ENCODE measurements around the gene ADGRD1.

The ADGRD1 gene

DNA sequence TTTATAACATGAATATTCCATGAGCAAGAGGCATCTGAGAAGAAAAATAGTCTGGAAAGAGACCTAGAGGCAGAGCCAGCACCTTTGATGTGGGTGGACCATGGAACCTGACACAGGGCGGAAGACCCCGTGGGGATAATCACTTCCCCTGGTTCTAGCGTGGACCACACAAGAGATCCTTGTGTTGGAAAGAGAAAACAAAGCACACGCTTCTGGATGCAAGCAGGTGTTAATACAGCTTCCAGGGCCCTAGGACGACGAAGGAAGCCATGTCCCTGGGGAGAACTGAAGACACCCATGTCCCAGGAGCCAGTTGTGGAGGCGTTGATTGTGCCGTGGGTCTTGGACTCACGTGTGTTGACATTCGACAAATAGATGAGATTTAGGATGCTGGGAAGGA lies 102.9 kb downstream of the ADGRD1 start:
- Mint-ChIP-seq H3K9me3 (no peaks in the 10 kb centered on the region), H3K4me1 (peaks cover 12% of the 10 kb centered on the region), H3K36me3 (ENCODE audit: low read depth) (no peaks in the 10 kb centered on the region), H3K4me3 (no peak overlapping the region), H3K27ac (no peak overlapping the region), H3K27me3 (peaks cover 18% of the 10 kb centered on the region)
- DNase-seq: no peak
- no peak for ATAC-seq

DNA sequence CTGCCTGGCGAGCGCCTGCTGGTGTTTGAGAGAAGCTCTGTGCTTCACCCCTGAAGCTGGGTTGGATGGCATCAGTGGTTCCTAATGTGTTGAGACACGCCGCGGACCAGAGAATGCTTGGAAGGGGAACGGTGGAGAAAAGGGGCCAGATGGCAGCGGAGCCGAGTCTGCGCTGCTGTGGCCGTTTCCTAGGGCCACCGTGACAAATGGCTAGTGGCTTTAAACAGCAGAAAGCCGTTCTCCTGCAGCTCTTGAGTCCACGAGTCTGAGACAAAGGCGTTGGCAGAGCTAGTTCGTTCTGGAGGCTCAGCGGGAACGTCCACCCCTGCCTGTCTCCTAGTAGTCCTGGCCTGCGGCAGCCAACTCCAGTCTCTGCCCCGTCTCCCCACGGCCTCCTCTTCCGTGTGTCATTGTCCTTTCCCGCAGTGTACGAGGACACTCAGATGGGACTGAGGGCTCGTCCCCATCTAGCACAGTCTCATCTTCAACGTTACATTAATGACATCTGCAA lies 103.6 kb downstream of the ADGRD1 start:
- ATAC-seq (no peak), DNase-seq (no peak)
- H3K4me3 Mint-ChIP-seq: no peak overlapping the region
- H3K36me3 Mint-ChIP-seq (ENCODE audit: low read depth): no peaks in the 10 kb centered on the region
- H3K27ac Mint-ChIP-seq: no peak overlapping the region
- peaks cover 12% of the 10 kb centered on the region for H3K4me1 Mint-ChIP-seq
- H3K27me3 Mint-ChIP-seq: peaks cover 18% of the 10 kb centered on the region
- H3K9me3 Mint-ChIP-seq: no peaks in the 10 kb centered on the region

DNA sequence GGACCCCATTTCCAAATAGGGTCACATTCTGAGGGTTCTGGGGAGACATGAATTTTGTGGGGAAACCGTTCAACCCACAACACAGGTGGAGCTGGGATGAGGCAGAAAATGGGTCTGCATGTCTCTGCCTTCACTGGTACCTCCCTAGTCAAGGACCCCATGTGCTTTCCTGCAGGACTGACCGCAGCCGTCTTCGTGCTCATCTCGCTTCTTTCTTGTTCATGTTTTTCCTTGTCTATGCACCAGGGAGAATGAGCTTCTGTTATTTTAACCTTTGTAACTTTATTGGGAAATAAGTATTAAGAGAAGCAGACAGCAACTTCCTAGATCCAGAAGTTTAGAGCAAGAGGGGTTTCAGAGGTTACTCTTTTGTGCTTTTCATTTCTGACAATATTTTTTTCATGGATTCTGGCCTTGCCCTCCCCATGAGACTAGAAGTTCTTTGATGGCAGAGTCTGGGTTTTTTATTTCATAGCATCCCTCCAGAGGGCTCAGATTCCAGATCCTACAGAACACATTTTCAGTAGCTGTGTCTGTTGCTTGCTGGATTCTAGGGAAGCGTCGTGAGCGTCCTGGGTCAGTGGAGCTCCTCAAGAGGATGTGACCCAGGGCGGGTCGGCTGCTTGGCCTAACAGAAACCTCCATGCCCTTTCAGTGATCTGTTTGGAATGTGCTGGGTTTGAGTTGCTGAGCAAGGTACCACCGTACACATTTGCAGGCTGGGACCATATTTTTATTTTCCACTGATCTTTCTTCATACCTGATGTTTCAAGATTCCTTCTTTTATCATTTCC lies 104.2 kb downstream of the ADGRD1 start:
- Mint-ChIP-seq H3K27ac (no peak overlapping the region), H3K4me3 (no peak overlapping the region), H3K36me3 (ENCODE audit: low read depth) (no peaks in the 10 kb centered on the region), H3K9me3 (no peaks in the 10 kb centered on the region), H3K27me3 (peaks cover 18% of the 10 kb centered on the region), H3K4me1 (peaks cover 12% of the 10 kb centered on the region)
- DNase-seq: no peak
- no peak for ATAC-seq

DNA sequence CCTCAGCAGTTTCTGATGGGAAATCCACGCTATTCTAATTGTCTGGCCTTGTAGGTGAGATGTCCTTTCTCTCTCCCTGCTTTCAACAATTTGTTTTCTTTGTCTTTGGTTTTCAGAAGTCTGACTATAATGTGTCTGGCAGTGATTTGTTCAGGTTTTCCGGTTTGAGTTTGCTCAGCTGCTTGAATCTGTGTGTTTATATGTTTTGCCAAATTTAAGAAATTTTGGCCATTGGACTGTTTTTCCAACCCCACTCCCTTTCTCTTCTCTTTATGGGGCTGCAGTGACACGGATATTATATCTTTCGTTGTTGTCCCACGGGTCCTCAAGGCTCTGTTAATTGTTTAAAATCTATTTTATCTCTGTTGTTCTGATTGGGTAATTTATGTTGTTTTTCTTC lies 105.0 kb downstream of the ADGRD1 start:
- ATAC-seq: no peak
- Mint-ChIP-seq H3K36me3 (ENCODE audit: low read depth) (no peaks in the 10 kb centered on the region), H3K27ac (no peak overlapping the region), H3K9me3 (no peaks in the 10 kb centered on the region), H3K4me3 (no peak overlapping the region), H3K27me3 (peaks cover 20% of the 10 kb centered on the region), H3K4me1 (peaks cover 12% of the 10 kb centered on the region)
- DNase-seq: no peak

DNA sequence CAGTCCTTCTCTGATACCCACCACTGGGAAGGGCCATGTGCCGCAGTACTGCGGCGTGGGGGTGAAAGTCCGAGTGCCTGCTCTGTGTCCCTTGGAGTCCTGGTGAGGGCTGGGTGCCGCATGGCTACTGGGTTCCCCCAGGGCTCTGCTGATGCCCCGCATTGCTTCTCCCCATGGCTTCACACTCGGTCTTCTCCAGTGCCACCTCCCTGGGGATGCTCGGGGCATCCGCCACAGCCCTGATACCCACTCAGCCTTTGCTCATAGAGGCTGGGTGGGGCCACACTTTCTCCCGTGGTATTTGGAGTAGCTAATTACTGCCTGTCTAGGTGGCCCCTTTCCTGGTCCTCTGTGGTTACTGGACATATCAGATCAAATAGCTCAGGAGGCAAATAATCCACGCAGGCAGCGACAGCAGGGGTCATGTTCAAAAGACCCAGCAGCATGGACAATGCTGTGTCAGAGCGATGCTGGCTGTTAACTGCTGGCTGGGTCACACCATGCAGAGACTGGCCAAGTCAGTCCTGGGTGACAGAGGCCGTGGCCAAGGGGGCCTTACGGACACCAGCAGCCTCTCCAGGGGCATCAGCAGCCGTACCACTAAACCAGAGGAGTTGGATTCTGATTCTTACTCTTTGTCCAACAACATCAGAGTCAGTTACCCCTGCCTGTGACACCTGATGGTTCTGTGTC lies 106.5 kb downstream of the ADGRD1 start:
- DNase-seq: no peak
- Mint-ChIP-seq H3K36me3 (ENCODE audit: low read depth) (no peaks in the 10 kb centered on the region), H3K9me3 (no peaks in the 10 kb centered on the region), H3K4me3 (no peak overlapping the region), H3K27me3 (peaks cover 21% of the 10 kb centered on the region), H3K27ac (no peak overlapping the region), H3K4me1 (peaks cover 12% of the 10 kb centered on the region)
- no peak for ATAC-seq

DNA sequence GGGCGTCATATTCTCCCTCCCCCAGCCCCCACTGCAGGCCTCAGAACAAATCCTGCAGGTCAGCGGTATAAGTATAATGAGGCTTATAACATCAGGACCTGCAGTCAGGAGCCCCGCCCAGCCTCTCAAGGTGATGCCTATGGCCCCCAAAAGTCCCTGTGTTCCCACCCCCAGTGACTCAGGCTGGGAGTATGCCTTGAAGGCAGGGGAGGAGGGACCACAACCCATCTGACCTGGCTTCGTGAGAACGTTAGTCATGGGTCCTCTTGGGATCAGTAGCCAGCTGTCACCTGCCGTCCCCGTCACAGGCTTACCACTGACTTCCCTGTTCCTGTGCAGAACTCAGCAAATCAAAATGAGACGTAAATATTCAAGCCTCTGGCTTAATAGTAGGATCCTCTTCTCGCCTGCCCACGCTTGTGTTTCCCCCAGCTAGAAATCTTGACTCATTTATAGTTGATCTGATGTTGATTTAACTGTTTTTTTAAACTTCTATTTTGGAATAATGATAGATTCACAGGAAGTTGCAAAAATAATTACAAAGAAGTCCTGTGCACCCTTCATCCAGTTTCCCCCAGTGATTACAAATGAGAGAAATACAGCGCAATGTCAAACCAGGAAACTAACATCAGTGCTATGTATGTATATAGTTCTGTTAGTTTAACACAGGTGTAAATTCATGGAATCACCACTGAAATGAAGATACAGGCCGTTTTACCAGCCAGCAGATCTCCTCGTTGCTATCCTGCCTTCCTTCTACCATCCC lies 107.5 kb downstream of the ADGRD1 start:
- peak; percentile 49 for ATAC-seq
- no peaks in the 10 kb centered on the region for H3K9me3 Mint-ChIP-seq

DNA sequence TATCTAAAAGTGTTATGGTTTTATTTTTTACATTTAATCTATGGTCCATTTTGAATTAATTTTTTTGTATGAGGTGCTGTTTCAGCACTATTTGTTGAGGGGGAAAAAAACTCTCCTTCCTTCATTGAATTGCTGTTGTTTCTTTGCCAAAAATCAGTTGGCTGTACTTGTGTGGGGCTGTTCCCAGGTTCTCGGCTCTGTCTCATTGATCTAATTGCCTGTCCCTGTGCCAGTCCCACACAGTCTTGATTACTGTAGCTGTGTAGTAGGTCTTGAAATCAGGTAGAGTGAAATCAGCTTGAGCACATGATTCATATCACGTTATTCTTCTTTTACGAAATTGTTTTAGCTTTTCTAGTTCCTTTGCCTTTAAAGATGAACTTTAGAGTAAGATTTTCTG lies 109.7 kb downstream of the ADGRD1 start:
- DNase-seq (no peak), ATAC-seq (no peak)
- no peaks in the 10 kb centered on the region for H3K9me3 Mint-ChIP-seq
- no peaks in the 10 kb centered on the region for H3K4me1 Mint-ChIP-seq
- H3K4me3 Mint-ChIP-seq: no peak overlapping the region
- no peaks in the 10 kb centered on the region for H3K36me3 Mint-ChIP-seq (ENCODE audit: low read depth)
- peaks cover 13% of the 10 kb centered on the region for H3K27me3 Mint-ChIP-seq
- no peak overlapping the region for H3K27ac Mint-ChIP-seq

More for the DNA sequence above, 107.5 kb downstream of the ADGRD1 start:
- no peak overlapping the region for H3K27ac Mint-ChIP-seq
- no peaks in the 10 kb centered on the region for H3K36me3 Mint-ChIP-seq (ENCODE audit: low read depth)
- peaks cover 19% of the 10 kb centered on the region for H3K27me3 Mint-ChIP-seq
- no peak overlapping the region for H3K4me3 Mint-ChIP-seq
- peaks cover 1% of the 10 kb centered on the region for H3K4me1 Mint-ChIP-seq
- peak; percentile 6 for DNase-seq

DNA sequence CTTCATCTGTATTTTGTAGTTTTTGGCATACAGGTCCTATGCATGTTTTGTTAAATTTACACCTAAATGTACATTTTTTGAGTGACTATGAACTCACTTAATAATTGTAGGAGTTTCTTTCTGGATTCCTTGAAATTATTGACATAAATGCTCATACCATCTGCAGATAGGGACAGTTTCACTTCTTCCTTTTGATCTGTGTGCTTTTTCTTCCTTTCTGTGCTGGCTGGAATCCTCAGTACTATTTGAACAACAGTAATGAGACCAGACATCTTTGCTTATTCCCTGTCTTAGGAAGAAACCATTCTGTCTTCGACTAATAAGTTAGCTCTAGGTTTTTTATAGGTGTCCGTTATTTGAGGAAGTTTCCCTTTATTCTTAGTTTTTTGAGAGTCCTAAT lies 110.3 kb downstream of the ADGRD1 start:
- Mint-ChIP-seq H3K4me3 (no peak overlapping the region), H3K27me3 (peaks cover 10% of the 10 kb centered on the region), H3K36me3 (ENCODE audit: low read depth) (no peaks in the 10 kb centered on the region), H3K4me1 (no peaks in the 10 kb centered on the region), H3K27ac (no peak overlapping the region), H3K9me3 (no peaks in the 10 kb centered on the region)
- ATAC-seq (no peak), DNase-seq (no peak)

DNA sequence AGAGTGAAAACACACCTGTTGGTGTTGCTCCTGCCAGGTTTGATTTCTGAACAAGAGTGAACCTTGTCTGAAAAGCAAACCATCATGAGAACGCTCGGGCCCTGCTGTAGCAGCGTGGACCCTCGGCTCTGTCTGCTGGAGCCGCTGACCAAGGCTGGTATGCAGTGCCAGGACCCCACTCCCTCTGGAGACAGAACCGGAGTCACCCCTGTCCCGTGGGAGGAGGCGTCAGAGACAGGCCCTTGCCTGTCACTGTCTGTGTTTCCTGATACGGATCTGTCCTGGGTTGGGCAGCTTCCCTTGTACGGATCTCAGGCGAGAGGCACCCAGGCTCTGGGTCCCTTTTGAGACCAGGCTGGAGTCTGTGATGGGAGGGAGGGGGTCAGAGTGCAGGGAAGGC lies 111.6 kb downstream of the ADGRD1 start:
- Mint-ChIP-seq H3K4me3 (no peak overlapping the region), H3K27me3 (peaks cover 10% of the 10 kb centered on the region), H3K9me3 (no peaks in the 10 kb centered on the region), H3K4me1 (no peaks in the 10 kb centered on the region), H3K27ac (no peak overlapping the region), H3K36me3 (ENCODE audit: low read depth) (no peaks in the 10 kb centered on the region)
- DNase-seq: no peak
- ATAC-seq: no peak

DNA sequence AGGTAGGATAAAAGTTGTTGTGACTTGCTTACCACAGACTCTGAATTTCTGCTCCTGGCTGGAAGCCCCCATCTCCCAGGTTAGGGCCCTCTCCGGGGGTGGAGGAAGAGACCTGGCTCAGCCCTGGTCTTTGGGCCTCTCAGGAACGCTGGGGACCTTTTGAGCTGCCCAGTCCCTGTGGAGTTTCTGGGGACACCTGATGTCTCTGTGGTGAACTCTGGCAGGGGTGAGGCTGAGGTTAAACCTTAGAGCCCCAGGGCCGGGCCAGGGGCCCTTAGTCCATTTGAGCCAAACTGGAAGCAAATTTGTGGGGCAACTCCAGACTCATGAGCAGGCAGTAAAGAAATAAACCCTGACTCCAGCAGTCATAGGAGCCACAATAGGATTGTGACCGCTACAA lies 112.1 kb downstream of the ADGRD1 start:
- Mint-ChIP-seq H3K27ac (no peak overlapping the region), H3K9me3 (no peaks in the 10 kb centered on the region), H3K27me3 (peaks cover 10% of the 10 kb centered on the region), H3K4me3 (no peak overlapping the region), H3K36me3 (ENCODE audit: low read depth) (no peaks in the 10 kb centered on the region), H3K4me1 (no peaks in the 10 kb centered on the region)
- ATAC-seq (no peak), DNase-seq (no peak)

DNA sequence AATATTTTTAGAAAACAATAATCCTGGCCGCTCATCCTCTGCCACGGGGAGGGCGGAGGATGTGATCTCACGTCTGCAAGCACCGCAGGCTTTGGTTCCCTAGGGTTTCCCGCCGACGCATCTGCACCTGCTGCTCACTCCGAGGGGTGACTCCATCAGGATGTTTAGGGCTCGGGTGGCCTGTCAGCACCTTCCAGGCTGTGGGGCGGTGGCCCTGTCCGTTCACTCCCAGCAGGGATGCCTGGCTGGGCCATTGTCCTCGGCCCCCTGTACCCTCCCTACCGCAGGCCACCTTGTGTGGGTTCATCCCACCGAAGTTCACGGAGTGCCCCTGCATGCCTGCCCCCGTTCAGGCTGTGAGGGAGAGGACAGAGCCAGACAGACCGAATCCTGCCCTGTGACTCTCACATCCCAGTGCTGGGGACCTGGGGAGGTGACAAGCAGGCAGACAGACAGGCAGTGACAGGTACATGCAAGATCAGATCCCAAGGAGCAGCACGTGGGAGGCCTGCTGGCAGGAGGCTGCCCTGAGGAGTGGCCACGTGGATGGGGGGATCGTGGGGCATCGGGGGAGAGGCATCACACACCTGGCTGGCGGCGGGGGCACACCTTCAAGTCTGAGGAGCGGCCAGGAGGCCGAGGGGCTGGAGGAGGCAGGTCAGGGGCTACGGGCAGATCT lies 112.6 kb downstream of the ADGRD1 start:
- ATAC-seq: peak; percentile 6
- H3K4me3 Mint-ChIP-seq: no peak overlapping the region
- no peaks in the 10 kb centered on the region for H3K9me3 Mint-ChIP-seq
- H3K36me3 Mint-ChIP-seq (ENCODE audit: low read depth): no peaks in the 10 kb centered on the region
- no peak overlapping the region for H3K27ac Mint-ChIP-seq
- DNase-seq: no peak
- peaks cover 10% of the 10 kb centered on the region for H3K27me3 Mint-ChIP-seq
- no peaks in the 10 kb centered on the region for H3K4me1 Mint-ChIP-seq

DNA sequence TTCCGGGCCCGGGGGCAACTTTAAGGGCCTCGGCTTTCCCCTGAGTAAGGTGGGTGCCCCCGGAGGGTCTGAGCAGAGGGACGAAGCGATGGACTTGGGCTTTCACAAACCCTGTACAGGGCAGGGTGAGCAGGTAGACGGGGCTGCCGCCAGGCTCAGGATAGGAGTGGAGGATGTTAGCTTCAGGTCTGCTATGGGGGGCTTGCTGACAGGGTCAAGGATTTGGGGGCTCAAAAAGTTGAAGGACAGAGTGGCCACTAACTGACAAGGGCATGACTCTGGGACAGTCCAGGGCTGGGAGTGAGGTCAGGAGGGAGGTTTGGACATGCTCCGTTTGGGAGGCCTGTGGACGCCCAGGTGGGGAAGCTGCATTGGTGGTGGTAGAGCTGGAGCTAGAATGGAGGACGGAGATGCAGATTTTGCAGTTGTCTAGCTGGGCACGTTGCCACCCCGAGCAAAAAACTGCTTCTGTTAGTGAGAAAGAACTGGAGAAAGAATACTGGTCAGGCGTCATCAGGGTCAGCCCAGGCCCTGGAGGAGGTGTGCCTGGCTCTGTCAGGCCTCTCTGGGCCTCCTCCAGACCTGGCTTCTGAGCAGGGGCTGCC lies 113.3 kb downstream of the ADGRD1 start:
- DNase-seq: no peak
- peak; percentile 11 for ATAC-seq
- Mint-ChIP-seq H3K4me1 (no peaks in the 10 kb centered on the region), H3K9me3 (no peaks in the 10 kb centered on the region), H3K27me3 (peaks cover 10% of the 10 kb centered on the region), H3K4me3 (no peak overlapping the region), H3K36me3 (ENCODE audit: low read depth) (no peaks in the 10 kb centered on the region), H3K27ac (no peak overlapping the region)

DNA sequence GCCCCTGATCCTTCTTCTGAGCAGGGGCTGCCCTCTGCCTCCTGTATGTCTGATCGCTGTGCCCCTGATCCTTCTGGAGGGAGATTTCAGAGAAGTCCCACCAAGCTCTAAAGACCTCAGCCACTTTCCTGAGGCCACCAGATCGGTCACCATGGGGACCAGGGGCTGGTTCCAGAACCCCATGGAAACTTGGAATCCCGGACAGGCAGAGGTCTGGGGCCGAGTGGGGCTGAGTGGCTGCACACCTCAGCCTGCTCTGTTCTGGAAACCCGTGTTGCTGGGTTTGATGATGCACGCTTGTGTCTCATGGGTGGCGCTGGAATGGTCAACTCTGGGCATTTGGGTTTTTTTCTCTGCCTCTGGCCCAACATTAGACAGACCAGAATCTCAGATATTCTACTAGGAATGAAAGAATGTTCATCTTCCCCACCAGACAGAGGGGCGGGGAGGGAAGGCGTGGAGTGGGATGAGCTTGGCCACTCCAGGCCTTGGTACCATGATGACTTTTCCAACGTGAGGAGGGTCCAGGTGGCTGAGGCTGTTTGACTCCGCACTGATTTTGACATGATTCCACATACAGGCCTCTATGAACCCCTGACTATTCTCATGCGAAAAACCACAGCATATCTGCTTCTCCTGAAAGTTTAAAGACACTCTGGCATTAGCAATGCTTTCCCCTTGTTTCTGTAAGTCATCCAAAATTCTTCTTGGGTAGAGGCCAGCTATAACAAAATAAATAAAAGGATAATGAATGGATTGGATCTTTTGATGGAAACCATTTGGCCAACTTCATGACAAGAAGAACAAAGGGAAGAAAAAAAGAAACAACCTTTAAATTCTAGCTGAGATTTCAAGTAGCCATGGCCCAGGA lies 114.5 kb downstream of the ADGRD1 start:
- Mint-ChIP-seq H3K27me3 (peaks cover 10% of the 10 kb centered on the region), H3K4me1 (no peaks in the 10 kb centered on the region), H3K36me3 (ENCODE audit: low read depth) (no peaks in the 10 kb centered on the region), H3K27ac (no peak overlapping the region), H3K9me3 (no peaks in the 10 kb centered on the region), H3K4me3 (no peak overlapping the region)
- no peak for DNase-seq
- ATAC-seq: no peak
